ENCODE measurements around the gene CRACR2B. TPM values are rescaled to one million over a fixed set of nuclear protein-coding genes. Genes with fewer than 3 reads are reported as not detected.

Gene CRACR2B
- total RNA-seq, 2 experiments from 2014 or later, result 2.9 to 3.4 TPM

DNA sequence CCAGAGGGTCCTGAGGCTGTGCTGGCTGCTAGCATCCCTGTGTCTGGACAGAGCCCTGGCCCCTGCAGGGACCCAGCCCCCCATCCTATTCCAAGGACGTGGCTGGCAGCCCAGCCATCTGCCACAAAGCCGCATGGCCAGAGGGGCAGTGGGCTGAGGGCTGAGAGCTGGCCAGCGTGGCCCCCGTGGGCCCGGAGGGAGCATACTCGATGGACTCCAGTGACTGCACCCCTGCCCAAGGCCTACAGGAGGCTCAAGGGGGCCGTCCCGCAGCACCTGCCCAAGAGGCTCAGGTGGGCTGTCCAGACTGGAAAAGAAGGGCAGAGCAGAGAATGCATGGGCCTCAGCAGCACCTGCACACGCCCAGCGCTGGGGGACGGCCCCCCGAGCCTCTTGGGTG lies 28.1 kb downstream of the CRACR2B start:
- ChIA-PET CTCF (no interaction called here), POLR2A (no interaction called here)

DNA sequence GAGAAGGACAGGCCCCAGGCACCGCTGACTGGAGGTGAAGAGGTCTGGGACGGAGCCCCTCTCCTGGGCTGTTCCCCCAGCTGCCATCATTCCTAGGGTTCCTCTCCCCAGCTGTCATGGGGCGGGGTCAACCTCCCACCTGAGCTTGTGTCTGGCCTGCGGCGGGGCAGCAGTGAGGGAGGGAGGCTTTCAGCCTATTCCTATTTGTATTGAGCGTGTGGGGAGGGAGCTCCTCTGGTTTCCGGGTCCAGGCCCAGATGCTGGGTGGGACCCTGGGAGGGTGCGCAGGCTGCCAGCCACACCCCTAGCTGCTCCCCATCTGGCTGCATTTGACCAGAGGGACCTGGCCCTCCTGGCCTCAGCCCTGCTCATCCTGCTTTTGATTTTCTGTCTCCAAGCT lies 28.7 kb downstream of the CRACR2B start:
- POLR2A ChIA-PET, result no interaction called here
- CTCF ChIA-PET, result interaction anchor here (1.0 kb wide), 1 partner anchor 219 kb away, joined by 3 read pairs; the partner anchor contains the start of gene MUC2

DNA sequence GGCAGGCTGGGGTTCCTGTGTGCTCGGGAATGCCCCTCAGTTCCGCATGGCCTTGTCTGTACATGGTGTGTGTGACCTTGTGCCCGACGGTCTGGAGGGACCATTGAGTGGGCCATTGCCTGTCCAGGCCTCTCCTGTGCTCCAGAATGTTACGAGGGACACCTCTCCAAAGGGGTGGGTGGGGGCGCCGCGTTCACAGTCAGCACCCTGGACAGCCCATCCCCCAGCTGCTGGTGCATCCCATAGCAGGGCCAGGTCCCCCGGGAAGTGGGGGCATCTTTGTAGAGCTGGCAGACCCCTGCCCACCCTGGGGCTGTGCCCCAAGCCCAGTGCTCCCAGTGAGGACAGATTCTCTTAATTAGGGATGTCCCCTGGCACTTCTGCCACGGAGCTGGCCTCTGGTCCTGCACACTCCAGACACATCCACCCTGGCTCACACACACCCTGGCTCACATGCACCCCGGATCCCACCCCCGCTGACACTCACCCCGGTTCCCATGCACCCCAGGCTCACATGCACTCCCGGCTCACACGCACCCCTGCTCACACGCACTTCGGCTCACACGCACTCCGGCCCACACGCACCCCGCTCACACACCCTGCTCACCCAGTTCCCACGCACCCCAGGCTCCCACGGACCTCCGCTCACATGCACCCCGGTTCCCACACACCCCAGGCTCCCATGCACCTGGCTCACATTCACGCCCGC lies 30.5 kb downstream of the CRACR2B start:
- ChIA-PET POLR2A (no interaction called here), CTCF (interaction anchor here (1.1 kb wide), 1 partner anchor 29 kb away, joined by 3 read pairs; no protein-coding TSS in a partner anchor)

DNA sequence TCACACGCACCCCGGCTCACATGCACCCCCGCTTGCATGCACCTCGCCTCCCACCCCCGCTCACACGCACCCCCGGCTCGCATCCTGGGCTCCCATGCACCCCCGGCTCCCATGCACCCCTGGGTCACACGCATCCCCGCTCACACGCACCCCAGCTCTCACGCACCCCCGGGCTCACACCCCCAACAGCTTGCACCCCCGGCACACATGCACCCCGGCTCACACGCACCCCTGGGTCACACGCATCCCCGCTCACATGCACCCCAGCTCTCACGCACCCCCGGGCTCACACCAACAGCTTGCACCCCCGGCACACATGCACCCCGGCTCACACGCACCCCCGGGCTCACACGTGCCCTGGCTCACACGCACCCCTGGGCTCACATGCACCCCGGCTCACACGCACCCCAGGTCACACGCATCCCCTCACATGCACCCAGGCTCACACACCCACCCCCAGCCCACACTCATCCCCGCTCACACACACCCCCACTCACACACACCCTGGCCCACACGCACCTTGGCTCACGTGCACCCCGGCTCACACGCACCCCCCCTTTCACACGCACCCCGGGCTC lies 31.1 kb downstream of the CRACR2B start:
- CTCF ChIA-PET, result interaction anchor here (0.8 to 1.1 kb wide), 3 partner anchors 11 to 192 kb away, joined by 3 read pairs; no protein-coding TSS in a partner anchor
- POLR2A ChIA-PET, result no interaction called here

DNA sequence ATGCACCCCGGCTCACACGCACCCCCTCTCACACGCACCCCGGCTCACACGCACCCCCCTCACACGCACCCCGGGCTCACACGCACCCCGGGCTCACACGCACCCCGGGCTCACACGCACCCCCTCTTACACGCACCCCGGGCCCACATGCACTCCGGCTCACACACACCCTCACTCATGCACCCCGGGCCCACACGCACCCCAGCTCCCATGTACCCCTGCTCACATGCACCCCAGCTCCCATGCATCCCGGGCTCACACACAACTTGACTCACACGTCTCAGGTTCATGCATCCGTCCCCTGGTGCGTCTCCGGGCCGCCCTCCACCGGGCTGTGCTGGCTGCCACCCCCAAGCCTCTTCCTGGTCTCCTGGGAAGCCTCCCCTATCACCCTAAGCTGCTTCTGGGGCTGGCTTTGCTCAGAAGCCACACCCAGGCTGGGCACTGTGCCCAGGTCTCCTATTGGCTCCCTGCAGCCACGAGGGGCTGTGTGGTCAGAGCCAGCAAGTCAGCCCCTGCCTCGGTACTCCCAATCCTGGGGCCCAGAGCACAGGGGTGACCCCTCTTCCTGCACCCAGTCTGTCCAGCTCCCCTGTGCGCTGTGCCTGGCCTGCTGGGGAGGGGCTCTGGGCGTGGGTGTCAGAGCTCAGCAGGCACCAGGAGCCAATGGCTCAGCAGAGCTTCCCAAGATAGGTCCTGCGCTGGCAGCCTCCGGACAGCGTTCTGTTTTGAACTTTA lies 31.8 kb downstream of the CRACR2B start:
- ChIA-PET CTCF (interaction anchor here (0.8 to 1.1 kb wide), 3 partner anchors 12 to 192 kb away, joined by 3 read pairs; no protein-coding TSS in a partner anchor), POLR2A (no interaction called here)

DNA sequence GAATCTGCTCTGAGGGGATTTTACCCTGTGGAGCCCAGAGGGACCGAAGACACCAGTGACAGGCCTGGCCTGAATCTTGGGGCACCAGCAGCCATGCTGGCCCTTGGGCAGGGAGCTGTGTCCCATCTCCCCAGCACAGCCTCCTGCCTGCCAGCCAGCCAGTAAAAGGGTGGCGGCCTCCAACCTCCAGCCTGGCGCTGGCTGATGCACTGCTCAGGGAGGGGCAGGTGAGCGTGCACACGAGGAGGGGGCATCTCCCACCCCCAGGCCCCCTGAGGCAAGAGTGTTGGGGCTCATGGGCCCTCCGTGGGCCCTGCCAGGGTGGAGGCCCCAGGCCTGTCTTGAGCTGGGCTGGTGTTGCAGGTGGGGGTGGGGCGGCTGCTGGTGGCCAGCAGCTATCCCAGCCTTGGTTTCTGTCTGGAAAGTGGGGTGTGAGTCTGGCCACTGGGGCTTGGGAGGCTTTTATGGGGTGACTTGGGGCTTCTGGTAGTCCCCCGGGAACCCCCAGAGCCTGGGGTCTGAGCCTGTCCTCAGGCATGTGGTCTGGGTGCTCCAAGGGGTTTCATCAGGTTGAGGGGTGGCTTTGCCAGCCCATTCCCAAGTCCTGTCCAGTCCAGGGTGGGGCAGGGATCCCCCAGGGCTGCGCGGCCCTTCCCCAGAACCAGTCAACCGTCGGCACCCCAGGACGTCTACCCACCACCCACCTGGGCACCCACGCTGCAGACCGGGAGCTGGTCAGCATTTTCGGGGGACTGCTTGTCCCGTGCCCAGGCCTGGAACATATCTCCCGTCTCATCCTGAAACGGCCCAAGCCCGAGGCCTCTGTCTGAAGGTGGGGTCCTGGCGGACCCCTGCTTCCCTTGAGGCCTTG lies 32.8 kb downstream of the CRACR2B start:
- ChIA-PET CTCF (interaction anchor here (0.7 kb wide), 1 partner anchor 86 kb away, joined by 3 read pairs; no protein-coding TSS in a partner anchor), POLR2A (no interaction called here)

DNA sequence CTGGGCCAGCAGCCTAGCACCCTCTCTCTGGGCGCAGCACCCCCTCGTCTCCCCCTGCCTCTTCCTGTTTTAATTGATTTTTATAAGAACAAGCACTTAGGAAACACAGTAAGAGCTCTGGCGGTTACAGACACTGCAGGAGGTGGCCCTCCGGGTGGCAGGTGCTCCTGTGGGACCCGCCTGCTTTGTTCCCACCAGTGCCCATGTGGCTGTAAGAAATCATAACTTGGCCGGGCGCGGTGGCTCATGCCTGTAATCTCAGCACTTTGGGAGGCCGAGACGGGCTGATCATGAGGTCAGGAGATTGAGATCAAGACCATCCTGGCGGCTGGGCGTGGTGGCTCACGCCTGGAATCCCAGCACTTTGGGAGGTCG lies 33.4 kb downstream of the CRACR2B start:
- CTCF ChIA-PET, result interaction anchor here (0.7 to 2.1 kb wide), 2 partner anchors 13 to 85 kb away, joined by 3 to 8 read pairs; no protein-coding TSS in a partner anchor
- POLR2A ChIA-PET, result no interaction called here

DNA sequence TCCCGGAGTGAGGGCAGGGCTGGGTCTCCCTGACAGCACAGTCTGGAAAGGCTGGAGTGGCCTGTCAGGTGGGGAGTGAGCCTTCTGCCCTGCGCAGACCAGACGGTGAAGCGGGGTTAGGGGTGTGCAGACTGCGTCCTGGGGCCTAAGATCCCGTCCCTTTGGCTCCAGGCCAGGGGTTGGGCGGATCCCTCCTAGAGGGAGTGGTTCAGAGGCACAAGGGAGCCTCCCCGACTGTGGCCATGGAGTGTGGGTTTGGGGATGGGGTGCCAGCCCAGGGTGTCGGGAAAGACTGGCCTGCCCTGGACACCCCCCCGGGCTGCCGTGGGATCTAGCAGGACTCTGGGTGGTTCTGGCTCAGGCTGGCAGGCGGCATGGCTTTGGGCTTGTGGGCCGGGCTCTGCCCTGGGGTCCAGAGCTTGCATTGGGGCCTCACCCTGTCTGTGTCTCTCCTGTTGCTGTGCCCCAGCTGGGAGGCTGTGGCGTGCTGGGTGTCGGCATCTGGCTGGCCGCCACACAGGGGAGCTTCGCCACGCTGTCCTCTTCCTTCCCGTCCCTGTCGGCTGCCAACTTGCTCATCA lies 34.5 kb downstream of the CRACR2B start:
- ChIA-PET CTCF (interaction anchor here (2.1 kb wide), 1 partner anchor 14 kb away, joined by 8 read pairs; no protein-coding TSS in a partner anchor), POLR2A (no interaction called here)

DNA sequence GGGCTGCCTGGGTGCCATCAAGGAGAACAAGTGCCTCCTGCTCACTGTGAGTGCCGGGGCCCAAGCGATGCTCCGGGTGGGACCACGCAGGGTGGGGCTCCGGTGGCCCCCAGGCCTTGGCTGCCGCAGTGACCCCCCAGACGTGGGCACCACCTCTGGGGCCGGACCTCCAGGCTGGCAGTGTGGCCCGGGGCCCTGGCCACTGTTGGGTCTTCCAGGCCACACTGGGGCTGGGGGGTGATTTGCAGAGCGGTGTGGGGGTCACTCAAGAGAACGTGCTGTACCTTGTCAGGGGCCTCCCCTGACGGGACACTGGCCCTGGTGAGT lies 34.9 kb downstream of the CRACR2B start:
- ChIA-PET CTCF (interaction anchor here (2.1 kb wide), 1 partner anchor 14 kb away, joined by 8 read pairs; no protein-coding TSS in a partner anchor), POLR2A (no interaction called here)

DNA sequence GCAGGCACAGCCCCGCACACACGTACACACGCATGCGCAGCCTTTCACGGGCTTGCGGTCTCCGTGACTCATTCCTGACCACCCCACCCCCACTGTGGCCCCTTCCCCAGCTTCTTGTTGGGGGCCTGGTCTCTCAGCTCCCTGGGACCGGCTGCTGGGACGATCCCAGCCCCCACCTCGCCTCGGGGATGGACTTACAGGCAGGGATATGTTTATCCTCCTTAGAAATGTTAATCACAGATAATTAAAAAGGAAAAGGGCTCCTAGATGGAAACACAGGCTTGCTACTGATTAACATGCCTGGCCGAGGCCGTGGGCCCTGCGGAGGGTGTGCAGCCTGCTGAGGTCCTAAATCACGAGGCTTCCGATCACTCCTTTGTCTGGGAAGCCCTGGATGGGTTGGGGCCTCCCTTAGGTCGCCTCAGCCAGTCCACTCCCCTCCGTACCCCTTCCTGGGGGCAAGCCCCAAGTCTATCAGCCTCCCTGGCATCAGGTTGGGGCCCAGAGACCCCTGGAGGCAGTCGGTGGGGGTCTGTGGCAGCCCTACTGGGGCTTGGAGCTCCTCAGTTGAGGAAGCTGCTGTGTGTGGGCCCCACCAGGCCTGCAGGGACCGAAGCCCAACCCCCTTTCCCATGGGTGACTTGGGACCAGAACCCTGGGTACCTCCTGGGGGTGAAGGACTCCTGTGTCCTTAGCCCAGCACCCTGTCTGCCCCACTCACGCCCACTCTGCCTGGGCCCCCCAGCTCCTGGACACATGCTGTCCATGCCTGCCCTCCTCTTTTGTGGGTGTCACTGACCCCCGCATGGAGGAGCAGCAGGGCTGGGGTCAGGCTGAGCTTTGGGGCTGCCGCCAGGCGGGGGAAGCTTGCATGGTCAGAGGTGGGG lies 35.5 kb downstream of the CRACR2B start:
- ChIA-PET POLR2A (no interaction called here), CTCF (interaction anchor here (0.6 to 2.1 kb wide), 2 partner anchors 15 to 33 kb away, joined by 3 to 8 read pairs; no protein-coding TSS in a partner anchor)

DNA sequence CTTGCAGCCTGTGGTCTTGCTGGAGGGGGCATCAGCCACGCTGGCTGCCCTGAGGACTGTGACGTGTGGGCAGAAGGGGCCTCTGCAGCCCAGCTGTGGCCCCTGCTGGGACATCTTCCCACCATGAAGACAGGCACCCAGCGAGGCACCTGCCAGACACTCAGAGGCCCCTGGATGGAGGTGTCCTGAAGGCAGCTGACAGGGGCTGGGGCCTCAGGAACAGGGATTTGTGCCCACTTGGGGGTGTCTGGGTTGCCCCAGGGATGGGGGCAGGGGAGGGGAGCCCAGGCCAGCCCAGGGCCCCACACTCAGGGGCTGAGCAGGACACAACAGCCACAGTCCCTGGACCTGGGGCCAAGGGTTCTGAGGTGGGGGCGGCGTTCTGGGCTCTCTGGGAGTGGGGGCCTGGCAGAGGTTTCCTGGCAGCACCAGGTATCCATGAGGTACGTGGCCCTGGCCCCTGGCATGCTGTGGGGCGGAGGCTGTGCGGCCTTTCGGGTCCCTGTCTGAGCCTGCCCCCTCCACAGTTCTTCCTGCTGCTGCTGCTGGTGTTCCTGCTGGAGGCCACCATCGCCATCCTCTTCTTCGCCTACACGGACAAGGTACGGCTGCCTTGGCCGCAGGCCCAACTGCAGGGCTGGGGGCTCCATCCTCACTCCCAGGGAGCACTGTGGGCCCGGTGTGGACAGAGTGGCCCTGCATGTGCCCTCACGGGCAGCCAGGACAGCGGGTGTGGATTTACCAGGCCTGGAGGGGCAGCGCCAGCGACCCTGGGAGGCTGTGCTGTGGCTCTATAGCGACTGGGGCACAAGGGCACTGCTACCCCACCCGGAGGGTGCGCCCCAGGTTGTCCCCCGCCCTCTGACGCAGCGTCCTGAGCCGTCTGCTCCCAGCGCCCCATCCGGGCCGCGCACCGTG lies 36.5 kb downstream of the CRACR2B start:
- CTCF ChIA-PET, result no interaction called here
- POLR2A ChIA-PET, result no interaction called here

DNA sequence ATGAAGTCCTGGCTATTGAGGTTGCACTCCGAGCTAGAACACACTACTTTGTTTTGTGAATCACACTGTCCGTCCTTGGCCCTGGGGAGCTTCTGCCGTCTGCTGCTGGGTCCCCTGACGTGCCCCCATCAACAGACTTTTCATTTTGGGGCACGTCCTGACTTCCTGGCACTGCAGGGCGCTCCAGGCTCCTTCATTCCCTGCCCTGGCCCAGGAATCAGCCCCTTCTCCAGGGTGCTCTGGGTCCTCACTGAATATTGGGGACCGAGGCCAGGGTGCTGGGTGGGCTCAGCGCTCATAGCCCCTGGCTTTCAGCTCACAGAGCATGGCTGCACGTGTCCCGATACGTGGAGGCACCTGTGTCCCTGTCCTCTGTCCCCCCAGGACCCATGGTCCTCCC lies 37.2 kb downstream of the CRACR2B start:
- CTCF ChIA-PET, result no interaction called here
- POLR2A ChIA-PET, result interaction anchor here (0.9 kb wide), 1 partner anchor 625 kb away, joined by 5 read pairs; no protein-coding TSS in a partner anchor

DNA sequence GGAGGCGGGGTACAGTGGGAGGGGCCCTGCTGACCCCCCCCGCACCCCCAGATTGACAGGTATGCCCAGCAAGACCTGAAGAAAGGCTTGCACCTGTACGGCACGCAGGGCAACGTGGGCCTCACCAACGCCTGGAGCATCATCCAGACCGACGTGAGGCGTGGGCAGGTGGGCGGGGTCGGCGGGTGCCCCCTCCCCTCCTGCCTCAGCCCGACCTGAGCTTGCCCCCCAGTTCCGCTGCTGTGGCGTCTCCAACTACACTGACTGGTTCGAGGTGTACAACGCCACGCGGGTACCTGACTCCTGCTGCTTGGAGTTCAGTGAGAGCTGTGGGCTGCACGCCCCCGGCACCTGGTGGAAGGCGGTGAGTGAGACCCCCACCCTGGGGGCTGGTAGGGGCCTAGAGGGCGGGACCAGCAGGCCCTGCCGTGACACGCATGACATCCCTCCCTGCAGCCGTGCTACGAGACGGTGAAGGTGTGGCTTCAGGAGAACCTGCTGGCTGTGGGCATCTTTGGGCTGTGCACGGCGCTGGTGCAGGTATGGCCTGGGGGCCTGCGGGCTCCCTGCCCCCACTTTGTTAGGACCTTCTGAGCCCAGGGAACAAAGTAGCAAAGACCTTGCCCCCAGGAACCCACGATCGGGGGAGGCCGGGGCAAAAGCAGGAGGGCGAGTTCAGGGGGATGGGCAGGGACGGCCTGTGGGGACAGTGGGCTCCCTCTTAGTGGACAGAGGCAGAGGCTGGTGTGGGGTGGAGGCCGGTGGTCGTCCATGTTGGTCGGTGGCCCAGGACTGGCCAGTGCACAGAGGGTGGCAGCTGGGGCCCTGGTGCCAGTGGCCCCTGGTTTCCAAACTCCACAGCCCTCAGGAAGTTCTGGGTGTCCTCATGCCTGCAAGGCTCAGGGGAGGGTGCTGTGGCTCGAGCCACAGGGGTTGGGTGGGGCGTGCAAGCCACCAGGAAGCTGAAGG lies 38.0 kb downstream of the CRACR2B start:
- POLR2A ChIA-PET, result interaction anchor here (0.9 kb wide), 1 partner anchor 624 kb away, joined by 5 read pairs; no protein-coding TSS in a partner anchor

DNA sequence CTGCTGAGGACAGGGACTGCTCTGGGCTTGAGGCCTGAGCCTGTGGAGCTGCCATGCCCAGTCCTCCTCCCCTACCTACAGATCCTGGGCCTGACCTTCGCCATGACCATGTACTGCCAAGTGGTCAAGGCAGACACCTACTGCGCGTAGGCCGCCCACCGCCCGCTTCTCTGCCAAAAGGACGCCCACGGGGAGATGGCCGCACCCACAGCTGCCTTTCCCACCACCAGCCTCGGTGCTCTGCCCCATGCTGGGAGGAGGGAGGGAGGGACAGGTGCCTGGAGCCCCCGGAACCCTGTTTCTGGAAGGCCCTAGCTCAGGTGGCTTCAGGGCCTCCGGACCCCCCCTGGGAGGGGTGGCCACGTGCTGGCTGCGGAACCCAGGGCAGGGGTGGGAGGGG lies 38.8 kb downstream of the CRACR2B start:
- ChIA-PET CTCF (no interaction called here), POLR2A (no interaction called here)

More for the DNA sequence above, 38.0 kb downstream of the CRACR2B start:
- CTCF ChIA-PET, result no interaction called here

DNA sequence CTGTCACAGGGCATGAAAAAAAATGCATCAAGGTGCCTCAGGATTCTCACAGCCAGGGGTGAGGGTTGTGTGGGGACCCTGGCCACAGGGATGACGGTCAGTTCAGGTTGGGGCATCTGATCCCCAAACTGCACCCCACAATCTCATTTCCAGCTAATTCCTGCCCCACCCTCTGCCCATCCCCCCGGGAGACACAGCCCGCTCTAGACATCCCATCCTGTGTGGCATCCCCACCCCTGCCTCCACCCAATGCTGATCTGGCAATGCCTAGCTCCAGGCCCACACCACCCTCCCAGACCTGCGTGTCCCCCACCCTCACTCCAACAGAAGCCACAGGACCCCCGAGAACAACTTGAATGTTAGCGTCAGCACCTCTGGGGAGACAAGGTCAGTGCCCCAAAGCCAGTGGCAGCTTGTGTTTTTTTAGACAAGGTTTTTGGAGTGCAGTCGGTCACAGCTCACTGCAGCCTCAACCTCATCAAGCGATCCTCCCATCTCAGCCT lies 40.2 kb downstream of the CRACR2B start:
- ChIA-PET POLR2A (no interaction called here), CTCF (no interaction called here)

DNA sequence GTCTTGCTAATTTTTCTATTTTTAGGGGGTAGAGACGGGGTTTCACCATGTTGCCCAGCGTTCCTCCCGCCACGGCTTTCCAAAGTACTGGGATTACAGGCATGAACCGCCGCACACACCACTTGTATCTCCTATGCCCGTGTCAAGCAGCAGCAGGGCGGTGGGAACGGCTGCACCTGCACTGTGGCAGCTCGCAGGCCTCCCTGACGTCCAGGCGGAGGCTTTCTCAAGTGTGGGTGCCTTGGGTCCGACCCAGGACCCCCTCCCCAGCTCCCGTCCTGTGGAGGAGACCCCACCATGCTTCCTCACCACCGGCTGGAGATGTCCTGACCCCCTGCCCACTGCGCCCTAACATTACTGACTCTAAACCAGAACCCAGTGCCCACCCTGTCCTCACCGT lies 40.7 kb downstream of the CRACR2B start:
- ChIA-PET CTCF (interaction anchor here (1.4 kb wide), 1 partner anchor 20 kb away, joined by 3 read pairs; no protein-coding TSS in a partner anchor), POLR2A (no interaction called here)

All from activated CD8-positive, alpha-beta memory T cell treated with anti-CD3 and anti-CD28 coated beads for 36 hours (primary cell).